Colonic mucosa (tissue), 4 donors: ENCODE data around the gene SIRPG. TPM values are rescaled to one million over a fixed set of nuclear protein-coding genes. Genes with fewer than 3 reads are reported as not detected.

Experiments used
- DNase-seq: peaks from one replicate; pipeline ENCODE4 v3.0.0-alpha.2; 2020
- H3K27ac ChIP-seq: fragments of 200-600 bp; one replicate; pipeline ENCODE4 v1.8.0; 2021
- H3K27me3 ChIP-seq: fragments of 200-600 bp; one replicate; pipeline ENCODE4 v1.8.0; 2021
- H3K36me3 ChIP-seq: fragments of 200-600 bp; one replicate; pipeline ENCODE4 v1.8.0; 2021
- H3K4me1 ChIP-seq: fragments of 200-600 bp; one replicate; pipeline ENCODE4 v1.8.0; 2021; ENCODE audit warnings: mild to moderate bottlenecking
- H3K4me3 ChIP-seq: fragments of 200-600 bp; one replicate; pipeline ENCODE4 v1.8.0; 2021
- H3K9ac ChIP-seq, 2 donors: one replicate each; pipeline ENCODE4 v1.7.0; 2013; ENCODE audit warnings: control low read depth in 2 of 2, low read depth in 2 of 2, low read length in 2 of 2
- H3K9me3 ChIP-seq: fragments of 200-600 bp; one replicate; pipeline ENCODE4 v1.8.0; 2021
- intact Hi-C: fragments of 100-400 bp; cut with DNase I; formaldehyde crosslinking; loops from one replicate; pipeline ENCODE4 v1.14.1; 2022
- total RNA-seq, 2 donors: library from RNA; stranded (reverse); fragmentation: NEBNext Ultra II Directional in 1 of 2; extraction: Animal tissue kit (Norgen Biotek cat#: 25700) in 1 of 2; gene quantifications; one replicate each; pipeline ENCODE4 v1.2.1, GENCODE V29; 2021
- TF ChIP-seq, protein P1 (sequence below): fragments of 200-600 bp; IDR thresholded peaks from one replicate; pipeline ENCODE4 v1.8.0; 2022; ENCODE audit warnings: antibody characterized with exemption, mild to moderate bottlenecking
- donor health status: healthy.
- donor health status: DM: no; HTN: no; CAD: no.
- donor health status: DM: no; HTN: no; CAD: no.

SIRPG gene
- total RNA-seq, 2 donors from 2014 or later: 0.61 to 0.69 TPM

DNA sequence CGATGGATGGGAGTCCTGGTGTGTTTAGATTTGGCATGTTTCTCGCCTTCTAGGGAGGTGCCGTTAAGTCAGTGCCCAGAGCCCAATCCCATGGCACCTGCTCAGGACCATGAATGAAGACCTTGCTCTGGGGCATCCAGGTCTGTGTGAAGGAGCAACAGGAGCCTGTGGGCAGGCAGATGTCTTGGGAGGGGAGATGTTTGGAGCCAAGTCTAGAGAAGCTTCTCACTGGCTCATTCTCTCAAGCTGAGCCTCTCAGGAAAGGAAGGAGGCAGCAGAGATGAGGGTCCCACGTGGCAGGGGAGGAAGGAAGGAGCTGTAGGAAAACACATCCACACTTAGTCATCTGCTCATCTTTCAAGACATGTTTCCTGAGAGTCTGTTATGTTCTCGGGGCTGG lies 28.3 kb downstream of the SIRPG start:
- Histone ChIP-seq H3K4me1 (no peaks in the 10 kb centered on the region), H3K9ac (no peak overlapping the region), H3K27me3 (no peaks in the 10 kb centered on the region), H3K9me3 (no peaks in the 10 kb centered on the region), H3K4me3 (no peak overlapping the region), H3K27ac (no peak overlapping the region), H3K36me3 (no peaks in the 10 kb centered on the region)
- no peak for DNase-seq
- intact Hi-C loops: no loop called here
- TF ChIP-seq, protein P1, sequence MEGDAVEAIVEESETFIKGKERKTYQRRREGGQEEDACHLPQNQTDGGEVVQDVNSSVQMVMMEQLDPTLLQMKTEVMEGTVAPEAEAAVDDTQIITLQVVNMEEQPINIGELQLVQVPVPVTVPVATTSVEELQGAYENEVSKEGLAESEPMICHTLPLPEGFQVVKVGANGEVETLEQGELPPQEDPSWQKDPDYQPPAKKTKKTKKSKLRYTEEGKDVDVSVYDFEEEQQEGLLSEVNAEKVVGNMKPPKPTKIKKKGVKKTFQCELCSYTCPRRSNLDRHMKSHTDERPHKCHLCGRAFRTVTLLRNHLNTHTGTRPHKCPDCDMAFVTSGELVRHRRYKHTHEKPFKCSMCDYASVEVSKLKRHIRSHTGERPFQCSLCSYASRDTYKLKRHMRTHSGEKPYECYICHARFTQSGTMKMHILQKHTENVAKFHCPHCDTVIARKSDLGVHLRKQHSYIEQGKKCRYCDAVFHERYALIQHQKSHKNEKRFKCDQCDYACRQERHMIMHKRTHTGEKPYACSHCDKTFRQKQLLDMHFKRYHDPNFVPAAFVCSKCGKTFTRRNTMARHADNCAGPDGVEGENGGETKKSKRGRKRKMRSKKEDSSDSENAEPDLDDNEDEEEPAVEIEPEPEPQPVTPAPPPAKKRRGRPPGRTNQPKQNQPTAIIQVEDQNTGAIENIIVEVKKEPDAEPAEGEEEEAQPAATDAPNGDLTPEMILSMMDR: no peak

DNA sequence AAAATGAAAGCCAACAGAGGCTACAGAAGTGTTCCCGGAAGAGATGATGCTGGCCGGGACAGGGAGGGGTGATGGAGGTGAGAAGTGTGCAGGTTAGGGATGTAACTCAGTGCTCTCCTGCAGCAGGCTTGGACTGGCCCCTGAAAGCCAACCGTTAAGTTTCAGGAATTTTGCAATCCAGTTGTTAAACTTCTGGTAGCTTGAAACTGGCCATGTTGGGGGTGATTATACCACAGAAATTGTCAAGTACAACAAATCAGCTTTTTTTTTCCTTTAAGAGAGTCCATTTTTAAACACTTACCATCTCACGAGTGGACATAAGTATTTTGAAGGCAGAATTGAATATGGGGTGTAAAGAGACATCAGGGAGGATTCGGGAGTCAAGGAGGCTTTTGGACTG lies 29.0 kb downstream of the SIRPG start:
- intact Hi-C loops: no loop called here
- H3K36me3 ChIP-seq: no peaks in the 10 kb centered on the region
- no peak overlapping the region for H3K27ac ChIP-seq
- TF ChIP-seq, protein P1: no peak
- H3K4me1 ChIP-seq: no peaks in the 10 kb centered on the region
- no peaks in the 10 kb centered on the region for H3K27me3 ChIP-seq
- no peaks in the 10 kb centered on the region for H3K9me3 ChIP-seq
- H3K9ac ChIP-seq: no peak overlapping the region
- no peak for DNase-seq
- H3K4me3 ChIP-seq: no peak overlapping the region

DNA sequence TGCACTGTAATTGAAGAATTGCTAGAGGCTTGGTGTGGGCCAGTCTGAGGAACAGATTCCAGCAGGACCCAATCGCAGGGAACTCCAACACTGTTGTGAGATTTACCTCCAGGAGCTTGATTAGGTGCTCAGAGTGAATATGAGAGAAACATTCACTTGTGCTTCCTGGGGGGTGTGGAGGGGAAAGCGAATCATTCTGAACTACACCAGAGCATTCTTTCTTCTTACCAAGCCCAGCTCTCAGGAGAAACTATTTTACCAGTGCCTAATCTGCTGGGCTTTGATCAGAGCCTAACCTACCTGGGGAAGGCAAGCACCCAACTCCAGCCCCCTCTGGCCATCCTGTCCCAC lies 30.4 kb downstream of the SIRPG start:
- no peak for DNase-seq

DNA sequence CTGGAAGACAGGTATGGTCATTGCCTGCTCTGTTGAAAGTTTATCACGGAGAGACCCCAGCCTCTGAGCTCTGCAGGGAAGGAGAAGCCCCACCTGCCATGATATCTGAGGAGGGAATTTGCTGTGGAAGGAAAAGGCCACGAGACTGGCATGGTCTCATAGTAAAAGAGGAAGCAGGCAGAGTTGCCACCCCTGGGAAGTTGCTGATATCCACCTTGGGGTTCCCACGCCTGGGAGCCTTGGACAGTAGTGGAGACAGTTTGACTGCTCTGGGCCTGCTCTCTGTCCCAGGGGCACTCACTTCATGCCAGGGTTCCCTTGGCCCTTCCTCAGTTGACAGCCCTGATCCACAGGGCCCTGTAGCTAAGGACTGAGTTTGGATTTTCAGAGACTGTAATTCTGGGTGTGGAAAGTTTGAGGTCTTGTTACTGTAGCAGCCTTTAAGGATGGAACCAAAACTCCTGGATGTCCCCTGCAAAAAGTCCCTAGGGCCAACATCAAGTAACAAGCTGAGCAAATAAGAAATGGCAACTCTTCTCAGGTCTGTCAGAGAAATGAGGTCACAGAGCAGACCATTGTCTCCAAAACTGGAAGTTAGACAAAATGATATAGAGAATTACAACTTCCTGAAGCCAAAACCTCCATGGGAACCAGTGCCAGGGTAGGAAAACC lies 30.9 kb downstream of the SIRPG start:
- Histone ChIP-seq H3K27me3 (no peaks in the 10 kb centered on the region), H3K4me1 (no peaks in the 10 kb centered on the region), H3K36me3 (no peaks in the 10 kb centered on the region), H3K9ac (no peak overlapping the region), H3K9me3 (no peaks in the 10 kb centered on the region), H3K27ac (no peak overlapping the region), H3K4me3 (no peak overlapping the region)
- DNase-seq: no peak
- intact Hi-C loops: no loop called here
- TF ChIP-seq, protein P1: no peak

More for the DNA sequence above, 30.4 kb downstream of the SIRPG start:
- Histone ChIP-seq H3K27ac (no peak overlapping the region), H3K9ac (no peak overlapping the region), H3K4me3 (no peak overlapping the region), H3K36me3 (no peaks in the 10 kb centered on the region), H3K27me3 (no peaks in the 10 kb centered on the region), H3K4me1 (no peaks in the 10 kb centered on the region), H3K9me3 (no peaks in the 10 kb centered on the region)
- TF ChIP-seq, protein P1: no peak
- intact Hi-C loops: no loop called here

DNA sequence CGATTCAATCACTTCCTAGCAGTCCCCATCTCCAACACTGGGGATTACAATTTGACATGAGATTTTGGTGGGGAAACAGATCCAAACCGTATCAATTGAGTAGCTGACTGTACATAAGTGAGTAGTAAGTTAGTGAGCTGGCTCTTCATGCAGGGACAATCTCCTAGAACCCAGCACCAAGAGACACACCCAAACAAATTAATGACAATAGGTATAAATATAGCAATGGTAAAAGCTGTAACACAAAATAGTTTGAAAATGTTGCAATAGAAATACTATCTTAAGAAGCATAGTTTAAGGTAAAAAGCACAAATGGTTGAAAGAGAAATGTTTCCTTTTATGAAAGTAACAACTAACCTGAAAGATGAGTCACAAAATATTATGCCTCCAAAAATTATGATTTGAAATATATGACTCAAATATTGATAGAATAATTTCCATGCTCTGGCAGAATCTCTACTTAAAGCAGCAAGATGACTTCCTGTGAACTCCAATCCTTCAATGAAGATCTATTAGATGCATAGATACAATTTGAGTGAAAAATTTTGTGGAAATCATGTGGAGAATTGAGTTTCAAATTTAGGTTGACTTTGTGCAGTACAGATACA lies 32.4 kb downstream of the SIRPG start:
- no peak for DNase-seq
- Histone ChIP-seq H3K4me1 (no peaks in the 10 kb centered on the region), H3K9me3 (no peaks in the 10 kb centered on the region), H3K4me3 (no peak overlapping the region), H3K36me3 (no peaks in the 10 kb centered on the region), H3K27me3 (no peaks in the 10 kb centered on the region), H3K27ac (no peak overlapping the region), H3K9ac (no peak overlapping the region)
- intact Hi-C loops: no loop called here
- TF ChIP-seq, protein P1: no peak
